Lower leg skin (tissue), 4 donors: ENCODE results near the gene ADAM30. TPM values are rescaled to one million over a fixed set of nuclear protein-coding genes. Genes with fewer than 3 reads are reported as not detected.

ENCODE experiments used
- DNase-seq, 2 donors: peaks; one replicate each; pipeline ENCODE4 v3.0.0-alpha.2; 2019; ENCODE audit warnings: low spot score in 2 of 2
- H3K4me3 ChIP-seq: fragments of 200-600 bp; sonication (generic); 2 replicates; pipeline ENCODE4 v1.5.1; 2017; ENCODE audit warnings: mild to moderate bottlenecking, low read depth; ENCODE audit not compliant: poor library complexity, severe bottlenecking
- POLR2A ChIP-seq, 2 donors: fragments of 450-650 bp; IDR thresholded peaks; one replicate each; pipeline ENCODE4 v1.6.1; 2016 to 2017; ENCODE audit warnings: antibody characterized with exemption in 2 of 2, mild to moderate bottlenecking in 1 of 2, moderate library complexity in 1 of 2
- WGBS, 2 donors: methylation state at CpG; one replicate each; pipeline ENCODE4 v1.1.5; 2018; 5-methylcytosine and 5-hydroxymethylcytosine counted together
- intact Hi-C: fragments of 100-400 bp; cut with DNase I; formaldehyde crosslinking; loops from one replicate; pipeline ENCODE4 v1.15.0; 2023; ENCODE audit warnings: low total_unique reads
- total RNA-seq, 4 donors: library from RNA; depleted of rRNA; stranded (reverse); fragments of >200 nt; gene quantifications; one replicate each; pipeline ENCODE4 v1.1.0, GENCODE V29; 2016
- TF ChIP-seq, protein P1 (sequence below), 3 donors: fragments of 450-650 bp; IDR thresholded peaks; one replicate each; pipeline ENCODE4 v1.5.1; 2016; ENCODE audit warnings: antibody characterized with exemption in 3 of 3, mild to moderate bottlenecking in 3 of 3, moderate library complexity in 2 of 3

The ADAM30 gene
- total RNA-seq, 4 donors from 2014 or later: not detected

- intact Hi-C loops: no loop called here
- no peak overlapping the region for H3K4me3 ChIP-seq
- TF ChIP-seq, protein P1, sequence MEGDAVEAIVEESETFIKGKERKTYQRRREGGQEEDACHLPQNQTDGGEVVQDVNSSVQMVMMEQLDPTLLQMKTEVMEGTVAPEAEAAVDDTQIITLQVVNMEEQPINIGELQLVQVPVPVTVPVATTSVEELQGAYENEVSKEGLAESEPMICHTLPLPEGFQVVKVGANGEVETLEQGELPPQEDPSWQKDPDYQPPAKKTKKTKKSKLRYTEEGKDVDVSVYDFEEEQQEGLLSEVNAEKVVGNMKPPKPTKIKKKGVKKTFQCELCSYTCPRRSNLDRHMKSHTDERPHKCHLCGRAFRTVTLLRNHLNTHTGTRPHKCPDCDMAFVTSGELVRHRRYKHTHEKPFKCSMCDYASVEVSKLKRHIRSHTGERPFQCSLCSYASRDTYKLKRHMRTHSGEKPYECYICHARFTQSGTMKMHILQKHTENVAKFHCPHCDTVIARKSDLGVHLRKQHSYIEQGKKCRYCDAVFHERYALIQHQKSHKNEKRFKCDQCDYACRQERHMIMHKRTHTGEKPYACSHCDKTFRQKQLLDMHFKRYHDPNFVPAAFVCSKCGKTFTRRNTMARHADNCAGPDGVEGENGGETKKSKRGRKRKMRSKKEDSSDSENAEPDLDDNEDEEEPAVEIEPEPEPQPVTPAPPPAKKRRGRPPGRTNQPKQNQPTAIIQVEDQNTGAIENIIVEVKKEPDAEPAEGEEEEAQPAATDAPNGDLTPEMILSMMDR (IDR thresholded peaks at IDR 0.05): no peak
- no peak for TF ChIP-seq POLR2A (IDR thresholded peaks at IDR 0.05)
- DNase-seq: no peak
Measured at GRCh38 chr1:119887427-119887826, 8.9 kb downstream of the ADAM30 start.

DNA sequence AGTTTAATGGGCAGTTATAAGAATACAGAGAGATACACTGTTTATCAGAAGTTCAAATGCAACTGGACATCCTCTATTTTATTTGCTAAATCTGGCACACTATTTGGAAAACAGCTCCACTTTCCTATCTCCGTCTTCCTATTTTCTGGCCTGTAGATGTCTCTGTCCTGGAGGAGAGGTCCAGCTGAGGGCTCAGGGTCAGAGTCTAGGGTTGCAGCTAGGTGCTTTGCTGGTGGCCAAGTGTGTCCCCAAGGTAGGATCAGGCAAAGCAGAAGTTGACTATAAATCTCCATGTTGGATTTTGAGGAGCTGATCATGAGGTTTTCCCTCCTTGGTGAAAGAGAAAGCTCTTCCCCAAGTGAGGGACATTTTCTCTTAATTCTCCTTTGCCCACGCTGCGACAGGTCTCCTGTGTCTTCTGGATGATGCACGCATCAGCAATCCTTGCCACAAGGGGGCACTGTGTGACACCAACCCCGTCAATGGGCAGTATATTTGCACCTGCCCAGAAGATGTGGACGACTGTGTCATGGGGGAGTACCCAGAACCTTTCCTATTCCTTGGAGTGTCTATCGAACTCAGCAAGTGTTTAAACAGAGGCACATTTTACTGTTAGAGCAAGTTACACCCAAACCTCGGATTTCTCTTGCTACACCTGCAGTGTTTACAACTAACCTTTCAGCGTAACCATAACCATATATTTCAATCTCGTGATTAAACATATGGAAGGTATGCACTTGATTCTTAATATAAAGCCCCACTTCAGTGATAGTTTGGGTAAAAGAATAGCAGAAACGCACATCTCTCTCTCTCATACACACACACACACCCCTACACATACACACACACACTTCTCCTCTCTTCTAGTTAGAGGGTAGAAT, 10.2 kb downstream of the ADAM30 start:
- WGBS, 2 donors: 60 to 67% methylated on average over 11 of the region's 11 CpGs
- no peak for DNase-seq
- H3K4me3 ChIP-seq: no peak overlapping the region
- intact Hi-C loops: no loop called here
- no peak for TF ChIP-seq POLR2A (IDR thresholded peaks at IDR 0.05)
- TF ChIP-seq, protein P1 (IDR thresholded peaks at IDR 0.05): no peak

- WGBS, 2 donors: 14 to 20% methylated on average over 2 of the region's 2 CpGs
- intact Hi-C loops: no loop called here
- TF ChIP-seq POLR2A (IDR thresholded peaks at IDR 0.05): no peak
- TF ChIP-seq, protein P1 (IDR thresholded peaks at IDR 0.05): no peak
- no peak overlapping the region for H3K4me3 ChIP-seq
- no peak for DNase-seq
Measured at GRCh38 chr1:119884711-119885110, 11.6 kb downstream of the ADAM30 start.

DNA sequence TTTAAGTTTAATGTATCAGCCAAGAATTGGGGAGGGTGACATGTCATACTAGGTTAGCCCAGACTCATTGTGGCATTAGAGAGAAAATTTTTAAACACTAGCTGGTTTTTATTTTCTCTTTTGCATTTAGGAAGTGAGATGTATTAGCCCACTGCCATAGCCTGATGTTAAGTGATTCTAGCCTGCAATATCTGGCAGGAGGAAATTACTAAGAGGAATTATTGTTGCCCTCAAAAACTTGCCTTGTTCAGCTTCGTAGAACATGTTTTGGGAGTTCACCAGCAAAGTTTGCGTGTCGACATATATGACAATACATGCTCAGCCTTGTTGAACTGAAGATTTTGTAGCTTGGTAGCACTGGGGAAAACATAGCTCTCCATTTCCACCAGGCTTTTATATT, 12.5 kb downstream of the ADAM30 start:
- TF ChIP-seq, protein P1 (IDR thresholded peaks at IDR 0.05): no peak
- TF ChIP-seq POLR2A (IDR thresholded peaks at IDR 0.05): no peak
- intact Hi-C loops: no loop called here
- no peak overlapping the region for H3K4me3 ChIP-seq
- DNase-seq: no peak
- WGBS, 2 donors: 85 to 92% methylated on average over 3 of the region's 3 CpGs

DNA sequence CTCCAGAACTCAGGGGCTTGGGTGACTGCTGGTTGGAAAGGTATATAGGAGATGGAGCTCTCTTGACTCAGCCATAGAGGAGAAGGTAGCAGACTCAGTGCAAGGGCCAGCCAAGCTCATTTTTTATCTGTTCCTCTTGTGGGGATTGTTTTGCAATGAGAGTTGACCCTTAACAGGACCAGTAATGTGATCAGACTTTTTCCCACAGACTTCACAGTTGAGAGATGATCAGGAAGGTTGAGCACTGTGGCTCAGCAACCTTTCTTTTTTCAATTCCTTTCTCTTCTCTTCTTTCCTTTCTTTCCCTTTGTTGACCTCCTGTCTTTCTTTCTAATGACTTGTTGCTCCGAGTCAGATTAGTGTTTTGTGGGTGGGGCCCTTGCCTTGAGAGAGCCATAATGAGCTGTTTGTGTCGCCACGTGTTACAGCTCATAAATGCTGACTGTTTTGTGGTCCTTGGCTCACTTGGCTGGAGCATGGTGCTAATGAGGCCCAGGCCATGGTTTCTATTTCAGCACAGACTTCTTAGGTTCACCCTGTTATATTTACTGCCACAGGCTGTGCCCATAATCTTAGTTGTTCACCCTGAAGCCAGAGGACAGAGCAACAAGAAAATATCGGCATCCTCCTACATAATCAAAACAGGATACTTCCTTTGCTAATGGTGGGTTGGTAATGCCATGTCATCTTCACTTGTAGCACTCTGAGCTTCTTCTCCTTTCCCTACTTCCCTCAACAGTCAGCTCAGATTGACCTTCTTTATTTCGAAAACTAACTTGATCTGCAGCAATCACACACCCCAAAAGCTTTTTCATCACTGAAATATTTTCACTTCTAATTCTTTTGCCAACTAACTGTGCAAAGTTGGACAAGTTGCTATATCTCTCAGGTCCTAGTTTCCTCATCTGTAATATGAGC, 13.9 kb downstream of the ADAM30 start:
- TF ChIP-seq POLR2A (IDR thresholded peaks at IDR 0.05): no peak
- TF ChIP-seq, protein P1 (IDR thresholded peaks at IDR 0.05): no peak
- WGBS, 2 donors: 35% methylated on average over 5 of the region's 5 CpGs
- intact Hi-C loops: no loop called here
- H3K4me3 ChIP-seq: no peak overlapping the region
- DNase-seq: no peak
